HepG2 (cell line): ENCODE measurements around the gene PADI6. TPM values are rescaled to one million over a fixed set of nuclear protein-coding genes. Genes with fewer than 3 reads are reported as not detected.
A peak's percentile ranks its signal among the peaks of the same experiment; 100 is the strongest.

Experiments
- ARID3A ChIP-seq: IDR thresholded peaks from 2 replicates; pipeline ENCODE4 v1.6.1; 2012; ENCODE audit warnings: low read depth, low read length, improper control_type of control experiment
- ATF7 ChIP-seq, 2 experiments: fragments of 450-650 bp in 1 of 2; sonication (generic) in 1 of 2; formaldehyde crosslinking in 1 of 2; IDR thresholded peaks; 2 replicates each; pipeline versions ENCODE4 v1.4.0 to v1.6.1; 2016 to 2020; ENCODE audit warnings: antibody characterized with exemption in 1 of 2, mild to moderate bottlenecking in 1 of 2, missing genetic modification reagents in 1 of 2
- GABPA ChIP-seq, 2 experiments: IDR thresholded peaks; 2 replicates each; pipeline ENCODE4 v1.6.1; 2011 to 2016; ENCODE audit warnings: low read depth in 2 of 2, low read length in 1 of 2, missing biosample characterization in 1 of 2, missing genetic modification characterization in 1 of 2
- HNRNPUL1 ChIP-seq: fragments of 200-400 bp; formaldehyde crosslinking; IDR thresholded peaks from 2 replicates; pipeline ENCODE4 v1.6.1; 2017; ENCODE audit warnings: low read depth, mild to moderate bottlenecking, low read length, moderate library complexity
- NR0B2 ChIP-seq: sonication (generic); formaldehyde crosslinking; IDR thresholded peaks from 2 replicates; pipeline ENCODE4 v1.4.0; 2020; ENCODE audit warnings: mild to moderate bottlenecking, missing genetic modification reagents
- PATZ1 ChIP-seq: sonication (generic); formaldehyde crosslinking; IDR thresholded peaks from 2 replicates; pipeline ENCODE4 v1.4.0; 2020; ENCODE audit warnings: missing genetic modification reagents
- PHF8 ChIP-seq: sonication (generic); formaldehyde crosslinking; IDR thresholded peaks from 2 replicates; pipeline ENCODE4 v1.5.0; 2020; ENCODE audit warnings: missing genetic modification reagents
- ZGPAT ChIP-seq: IDR thresholded peaks from 2 replicates; pipeline ENCODE4 v1.6.1; 2016; ENCODE audit warnings: mild to moderate bottlenecking
- ZMYM4 ChIP-seq: sonication (generic); formaldehyde crosslinking; IDR thresholded peaks from 2 replicates; pipeline ENCODE4 v1.8.1; 2023; ENCODE audit warnings: mild to moderate bottlenecking, missing genetic modification reagents
- ZNF281 ChIP-seq: sonication (generic); formaldehyde crosslinking; IDR thresholded peaks from 2 replicates; pipeline ENCODE4 v1.4.0; 2020; ENCODE audit warnings: missing genetic modification reagents, borderline replicate concordance
- ZNF329 ChIP-seq: sonication (generic); formaldehyde crosslinking; IDR thresholded peaks from 2 replicates; pipeline ENCODE4 v1.9.0; 2021; ENCODE audit warnings: low read depth, mild to moderate bottlenecking, missing genetic modification reagents
- ZNF333 ChIP-seq: sonication (generic); formaldehyde crosslinking; IDR thresholded peaks from 2 replicates; pipeline ENCODE4 v1.4.0; 2020; ENCODE audit warnings: mild to moderate bottlenecking, missing genetic modification reagents, borderline replicate concordance
- ZNF33B ChIP-seq: sonication (generic); formaldehyde crosslinking; IDR thresholded peaks from 2 replicates; pipeline ENCODE4 v1.5.1; 2020; ENCODE audit warnings: mild to moderate bottlenecking, missing genetic modification reagents
- ZNF501 ChIP-seq: sonication (generic); formaldehyde crosslinking; IDR thresholded peaks from 2 replicates; pipeline ENCODE4 v1.5.1; 2020; ENCODE audit warnings: mild to moderate bottlenecking, moderate library complexity, missing genetic modification reagents
- ZNF530 ChIP-seq: sonication (generic); formaldehyde crosslinking; IDR thresholded peaks from 2 replicates; pipeline ENCODE4 v1.5.0; 2020; ENCODE audit warnings: low read depth, mild to moderate bottlenecking, missing genetic modification reagents
- ZNF776 ChIP-seq: sonication (generic); formaldehyde crosslinking; IDR thresholded peaks from 2 replicates; pipeline ENCODE4 v1.4.0; 2020; ENCODE audit warnings: mild to moderate bottlenecking, missing genetic modification reagents
- polyA plus RNA-seq, 8 experiments: library from polyadenylated mRNA; depleted of rRNA in 3 of 8; stranded (reverse) in 7 of 8; unstranded in 1 of 8; fragments of >200 nt; fragmentation: Illumina TruSeq in 4 of 8; extraction: Trizol in 4 of 8; gene quantifications; 2 replicates each; pipeline versions ENCODE4 v1.2.1 to v1.2.3, GENCODE V29; 2011 to 2016; ENCODE audit warnings: low read depth in 4 of 8, missing spikeins in 1 of 8, mixed read lengths in 1 of 8; ENCODE audit not compliant: insufficient read depth in 1 of 8
- total RNA-seq, 5 experiments: library from RNA; depleted of rRNA; stranded (reverse); fragments of >200 nt; fragmentation: Illumina TruSeq; extraction: Trizol; gene quantifications; 2 replicates each; pipeline ENCODE4 v1.2.3, GENCODE V29; 2016; ENCODE audit warnings: low read depth in 1 of 5
- TF ChIP-seq, protein P1 (sequence below): IDR thresholded peaks from 2 replicates; pipeline ENCODE4 v1.6.1; 2012; ENCODE audit warnings: inconsistent platforms

Gene PADI6
- total and polyA plus RNA-seq, 2 of the 13 experiments (the other 11 are each of a cell fraction or from before 2014, with no cell fraction given), result not detected

DNA sequence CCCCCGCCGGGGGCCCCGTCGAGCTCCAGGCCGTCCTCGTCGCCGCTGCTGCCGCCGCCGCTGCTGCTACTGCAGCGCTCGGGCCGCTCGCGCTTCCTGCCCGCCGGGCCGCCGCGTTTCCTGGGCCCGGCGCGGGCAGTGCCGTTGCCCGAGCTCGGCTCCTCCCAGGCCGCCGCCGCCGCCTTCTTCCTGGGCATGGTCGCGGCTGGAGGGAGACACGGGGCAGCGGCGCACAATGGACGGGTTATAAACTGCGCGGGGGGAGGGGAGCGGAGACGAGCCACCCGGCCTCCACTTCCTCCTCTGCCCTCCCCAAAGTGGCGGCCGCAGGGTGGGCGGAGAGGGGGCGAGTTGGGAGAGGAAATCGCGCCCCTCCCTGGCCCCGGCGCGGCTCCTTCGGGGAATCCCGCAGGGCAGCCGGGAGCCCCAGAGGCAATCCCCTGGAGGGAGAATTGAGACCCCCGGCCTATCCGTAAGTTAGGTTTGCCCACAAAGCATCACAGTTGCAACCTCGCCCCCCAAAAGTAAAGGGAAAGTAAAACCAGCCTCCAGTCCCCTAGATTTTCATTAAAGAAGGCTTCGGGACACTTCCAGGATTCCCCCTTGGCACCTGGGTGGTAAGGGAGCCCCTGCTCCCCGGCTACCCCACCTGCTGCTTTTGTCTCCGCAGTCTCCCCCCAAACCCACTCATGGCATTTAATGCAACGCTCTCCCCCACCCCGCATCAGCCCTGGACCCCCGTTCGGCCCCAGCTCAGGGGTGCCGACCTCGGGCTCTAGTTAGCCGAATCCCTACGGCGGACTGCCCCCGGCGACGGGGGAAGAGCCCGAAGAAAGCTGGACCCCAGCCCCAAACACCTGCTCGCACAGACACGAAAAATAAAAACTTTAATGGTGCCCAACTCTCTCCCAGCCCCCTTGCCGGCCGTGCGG, 66.6 kb downstream of the PADI6 start (continued):
- TF ChIP-seq PATZ1 (CRISPR knock-in tag) (peak; percentile 94), ZNF281 (CRISPR knock-in tag) (peak; percentile 87), ZNF501 (0 out of 2 replicates have a peak, but pooled peaks have one; percentile 26), GABPA (IDR thresholded peaks at IDR 0.05; ENCODE audit: low read depth, low read length) (no peak), GABPA (CRISPR knock-in tag; IDR thresholded peaks at IDR 0.05; ENCODE audit: low read depth) (no peak), ZNF329 (CRISPR knock-in tag) (0 out of 2 replicates have a peak, but pooled peaks have one; percentile 23), ZGPAT (peak; percentile 21; the same call in 1 of the 2 replicates), ZNF530 (no peak), ZNF776 (CRISPR knock-in tag) (no peak), ARID3A (no peak), NR0B2 (CRISPR knock-in tag) (peak; percentile 33; the same call in 1 of the 2 replicates), HNRNPUL1 (no peak), ZNF333 (CRISPR knock-in tag) (no peak), ZMYM4 (0 out of 2 replicates have a peak, but pooled peaks have one; percentile 26), ATF7 (IDR thresholded peaks at IDR 0.05) (no peak), ATF7 (CRISPR knock-in tag; IDR thresholded peaks at IDR 0.05) (no peak), PHF8 (peak; percentile 54; the same call in 1 of the 2 replicates), ZNF33B (CRISPR knock-in tag) (no peak)
- TF ChIP-seq, protein P1, sequence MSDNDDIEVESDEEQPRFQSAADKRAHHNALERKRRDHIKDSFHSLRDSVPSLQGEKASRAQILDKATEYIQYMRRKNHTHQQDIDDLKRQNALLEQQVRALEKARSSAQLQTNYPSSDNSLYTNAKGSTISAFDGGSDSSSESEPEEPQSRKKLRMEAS, result 0 out of 2 replicates have a peak, but pooled peaks have one; percentile 20
